Muscle layer of duodenum (tissue), 2 donors: ENCODE data around the gene PRG3.

ENCODE experiments used
- H3K27ac ChIP-seq: one replicate; pipeline ENCODE4 v1.7.0; 2013; ENCODE audit warnings: mild to moderate bottlenecking, low read length
- H3K27me3 ChIP-seq: one replicate; pipeline ENCODE4 v1.7.0; 2013; ENCODE audit warnings: low read depth, mild to moderate bottlenecking, control low read depth, low read length
- H3K36me3 ChIP-seq, 2 donors: one replicate each; pipeline ENCODE4 v1.7.0; 2013; ENCODE audit warnings: low read length in 2 of 2, control low read depth in 1 of 2, mild to moderate bottlenecking in 1 of 2; ENCODE audit not compliant: insufficient read depth in 2 of 2, control insufficient read depth in 1 of 2
- H3K4me1 ChIP-seq, 2 donors: one replicate each; pipeline ENCODE4 v1.7.0; 2013; ENCODE audit warnings: low read length in 2 of 2, mild to moderate bottlenecking in 2 of 2, control low read depth in 1 of 2, moderate library complexity in 1 of 2; ENCODE audit not compliant: insufficient read depth in 2 of 2, control insufficient read depth in 1 of 2
- H3K4me3 ChIP-seq, 2 donors: one replicate each; pipeline ENCODE4 v1.7.0; 2013; ENCODE audit warnings: low read length in 2 of 2, low read depth in 1 of 2, mild to moderate bottlenecking in 1 of 2
- H3K9me3 ChIP-seq, 2 donors: one replicate each; pipeline ENCODE4 v1.7.0; 2013; ENCODE audit warnings: low read length in 2 of 2, control low read depth in 1 of 2, mild to moderate bottlenecking in 1 of 2; ENCODE audit not compliant: control insufficient read depth in 1 of 2
- donor health status: healthy.

PRG3 gene

DNA sequence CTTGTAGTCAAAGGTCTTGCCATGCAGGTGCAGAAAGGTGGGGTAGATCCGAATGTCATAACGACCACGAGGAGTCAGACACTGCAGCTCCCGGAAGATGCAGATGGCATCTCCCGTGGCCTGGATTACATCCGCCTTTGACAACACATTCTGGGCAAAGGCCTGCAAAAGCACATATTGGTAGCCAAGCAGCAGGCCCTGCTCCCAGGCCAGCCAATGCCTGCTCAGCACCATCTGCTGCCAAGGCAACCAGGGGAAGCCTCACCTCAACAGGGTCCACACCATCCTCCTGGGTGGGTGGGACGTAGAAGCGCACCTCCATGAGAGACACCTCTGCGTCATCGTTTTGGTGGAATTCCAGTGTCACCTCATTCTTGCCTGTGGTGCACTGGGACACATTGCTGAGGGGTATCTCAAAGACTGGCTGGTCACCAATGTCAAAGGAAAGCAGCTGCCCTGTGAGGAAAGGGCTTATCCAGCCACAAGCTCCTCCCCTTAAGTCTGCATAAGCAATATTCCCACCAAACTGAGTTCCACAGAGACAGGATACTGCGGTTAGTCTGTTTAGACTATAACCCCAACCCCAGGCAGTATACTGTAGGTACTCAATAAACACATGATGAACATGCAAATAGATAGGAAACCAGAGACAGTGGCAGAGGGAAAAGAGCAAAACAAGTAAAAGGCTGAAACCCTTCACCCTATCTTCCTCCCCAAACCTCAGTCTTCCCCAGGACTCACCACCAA lies 48.1 kb downstream of the PRG3 start:
- Histone ChIP-seq H3K9me3 (no peaks in the 10 kb centered on the region), H3K36me3 (peaks cover 42 to 45% of the 10 kb centered on the region in 2 donors), H3K27ac (no peak overlapping the region), H3K4me1 (peaks cover 3 to 16% of the 10 kb centered on the region in 2 donors), H3K4me3 (no peak overlapping the region), H3K27me3 (no peaks in the 10 kb centered on the region)

DNA sequence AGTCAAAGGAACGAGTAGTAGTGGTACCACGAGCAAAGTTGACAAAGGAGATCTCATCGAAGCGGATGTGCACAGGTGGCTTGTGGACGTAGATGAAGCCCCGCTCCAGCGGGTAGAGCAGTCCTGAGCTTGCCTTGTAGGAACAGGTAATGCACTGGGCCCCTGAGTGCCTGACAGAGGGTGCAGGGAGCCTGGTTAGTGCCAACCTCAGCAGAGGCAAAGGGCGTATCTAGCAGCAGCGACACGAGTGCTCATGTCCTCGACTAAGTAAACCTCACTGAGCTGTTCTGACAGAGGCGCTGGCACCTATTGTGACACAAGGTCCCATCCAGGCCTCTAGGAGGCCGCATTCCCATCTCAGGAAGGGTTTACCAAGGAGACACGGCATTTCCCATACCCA lies 49.2 kb downstream of the PRG3 start:
- Histone ChIP-seq H3K36me3 (peaks cover 53 to 55% of the 10 kb centered on the region in 2 donors), H3K27ac (no peak overlapping the region), H3K4me3 (no peak overlapping the region), H3K9me3 (no peaks in the 10 kb centered on the region), H3K27me3 (no peaks in the 10 kb centered on the region), H3K4me1 (peaks cover 3 to 16% of the 10 kb centered on the region in 2 donors)

DNA sequence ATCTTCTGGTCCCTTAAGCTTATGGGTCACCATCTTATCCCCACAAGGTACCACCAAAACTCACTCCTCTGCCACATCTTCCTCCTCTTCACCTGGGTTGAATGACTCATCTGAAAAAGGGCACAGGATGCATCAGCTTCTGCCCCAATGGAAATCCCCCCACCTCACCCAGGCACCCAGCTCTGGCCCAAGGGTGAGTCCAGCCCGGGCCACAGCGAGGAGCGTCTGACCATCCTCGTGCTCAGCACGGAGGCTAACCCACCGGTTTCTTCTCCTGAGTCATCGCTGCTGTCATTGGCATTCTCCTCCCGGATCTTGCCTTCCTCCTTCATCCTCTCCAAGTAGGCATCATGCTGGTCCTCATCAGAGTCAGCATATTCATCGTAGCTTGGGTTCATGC lies 50.9 kb downstream of the PRG3 start:
- Histone ChIP-seq H3K9me3 (no peaks in the 10 kb centered on the region), H3K4me1 (peaks cover 7 to 21% of the 10 kb centered on the region in 2 donors), H3K4me3 (no peak overlapping the region), H3K27me3 (no peaks in the 10 kb centered on the region), H3K27ac (no peak overlapping the region), H3K36me3 (peaks cover 57 to 61% of the 10 kb centered on the region in 2 donors)

DNA sequence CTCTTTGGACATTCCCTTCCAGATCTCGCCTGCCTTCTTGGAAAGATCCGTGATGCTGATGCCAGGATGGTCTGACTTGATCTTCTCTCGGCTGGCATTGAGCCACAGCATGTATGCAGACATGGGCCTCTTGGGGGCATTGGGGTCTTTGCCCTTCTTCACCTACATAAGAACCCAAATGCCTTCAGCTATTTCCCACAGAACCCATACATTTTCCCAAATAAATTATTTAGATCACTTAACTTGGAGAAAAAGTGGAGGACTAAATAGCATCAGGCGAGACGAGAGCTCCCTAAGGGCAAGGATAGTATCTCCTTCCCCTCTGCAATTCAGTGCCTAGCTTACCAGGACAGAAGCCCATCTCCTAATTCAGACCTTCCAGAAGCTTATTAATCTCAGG lies 53.2 kb downstream of the PRG3 start:
- no peak overlapping the region for H3K27ac ChIP-seq
- H3K4me1 ChIP-seq: peaks cover 16 to 21% of the 10 kb centered on the region in 2 donors
- no peak overlapping the region for H3K4me3 ChIP-seq
- H3K9me3 ChIP-seq: no peaks in the 10 kb centered on the region
- no peaks in the 10 kb centered on the region for H3K27me3 ChIP-seq
- H3K36me3 ChIP-seq: peaks cover 50 to 66% of the 10 kb centered on the region in 2 donors
